NK-92 (cell line): ENCODE data around the gene AKR1A1.
A peak's percentile ranks its signal among the peaks of the same experiment; 100 is the strongest.
"Not testable (repeated sequence)": the region's sequence is repeated elsewhere in the genome, so short reads cannot be mapped to it uniquely, and the experiment has no call there.

ENCODE experiments used
- DNase-seq: peaks from one replicate; lab custom pipeline; 2025; ENCODE audit not compliant: unreplicated experiment; lab: John Stamatoyannopoulos, UW

The AKR1A1 gene

DNA sequence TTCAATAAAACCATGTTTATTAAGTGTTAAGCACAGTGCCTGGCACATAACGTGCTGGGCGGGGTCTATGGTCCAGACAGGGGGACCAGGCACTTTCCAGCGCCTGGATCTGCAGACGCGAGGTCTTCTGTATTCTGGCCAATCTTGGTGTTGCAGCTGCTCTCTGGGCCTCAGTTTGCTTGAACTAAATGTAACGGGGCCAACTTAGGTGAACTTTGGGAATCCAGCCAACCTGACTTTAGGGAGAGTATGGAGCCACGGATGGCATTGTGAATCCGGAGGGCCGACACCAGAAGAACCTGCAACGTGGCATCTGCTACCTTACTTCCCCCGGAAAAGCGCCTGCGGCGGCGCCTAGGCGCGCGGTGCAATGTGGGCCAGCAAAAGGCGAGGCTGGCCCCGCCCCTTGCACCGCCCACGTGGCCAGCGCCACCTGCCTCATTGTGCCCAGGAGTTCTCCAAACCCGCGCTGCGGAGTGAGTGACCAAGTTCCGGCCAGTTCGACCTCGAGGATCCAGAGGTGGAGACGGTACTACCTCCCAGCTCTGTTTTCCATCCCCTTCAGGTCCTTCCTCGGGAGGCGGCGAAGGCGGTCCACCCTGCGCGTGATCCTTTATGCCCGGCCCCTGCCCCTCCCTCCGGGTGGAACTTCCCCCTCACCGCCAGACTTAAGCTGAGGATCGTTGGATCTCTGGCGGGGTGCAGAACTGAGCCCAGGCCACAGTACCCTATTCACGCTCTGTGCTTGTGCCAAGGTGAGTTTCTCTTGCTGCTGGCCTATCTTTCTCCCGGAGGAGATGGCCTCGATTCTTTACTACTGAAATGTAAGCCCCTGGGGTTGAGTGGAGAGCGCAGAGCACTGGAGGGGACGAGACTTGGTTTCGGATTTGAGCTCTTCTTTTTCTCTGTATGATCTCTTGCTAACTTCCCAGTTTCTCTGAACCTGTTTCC, at the start of gene AKR1A1:
Gene AKR1A1 (plus strand): TSS at position 426 of the 951 bp plus-strand sequence. CDS start 10,969 bp downstream, outside the sequence.
- peak; percentile 23 for DNase-seq

DNA sequence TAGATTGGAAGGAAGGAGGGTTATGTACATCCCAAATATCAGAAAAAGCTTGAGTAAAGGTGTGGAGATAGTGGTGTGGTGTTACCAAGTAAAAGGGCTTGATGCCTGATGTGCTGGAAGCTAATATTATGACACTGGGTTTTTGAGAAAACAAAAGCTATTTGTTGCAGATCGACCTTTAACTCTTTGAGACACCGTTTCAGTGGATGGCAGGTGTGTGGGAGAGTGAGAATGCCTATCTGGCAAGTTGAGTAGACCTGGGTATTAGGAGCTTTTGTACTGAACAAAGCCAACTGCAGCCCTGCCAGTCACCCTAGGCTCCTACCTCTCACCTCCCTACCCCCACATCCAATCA, 49.1 kb upstream of the AKR1A1 start:
- no peak for DNase-seq

DNA sequence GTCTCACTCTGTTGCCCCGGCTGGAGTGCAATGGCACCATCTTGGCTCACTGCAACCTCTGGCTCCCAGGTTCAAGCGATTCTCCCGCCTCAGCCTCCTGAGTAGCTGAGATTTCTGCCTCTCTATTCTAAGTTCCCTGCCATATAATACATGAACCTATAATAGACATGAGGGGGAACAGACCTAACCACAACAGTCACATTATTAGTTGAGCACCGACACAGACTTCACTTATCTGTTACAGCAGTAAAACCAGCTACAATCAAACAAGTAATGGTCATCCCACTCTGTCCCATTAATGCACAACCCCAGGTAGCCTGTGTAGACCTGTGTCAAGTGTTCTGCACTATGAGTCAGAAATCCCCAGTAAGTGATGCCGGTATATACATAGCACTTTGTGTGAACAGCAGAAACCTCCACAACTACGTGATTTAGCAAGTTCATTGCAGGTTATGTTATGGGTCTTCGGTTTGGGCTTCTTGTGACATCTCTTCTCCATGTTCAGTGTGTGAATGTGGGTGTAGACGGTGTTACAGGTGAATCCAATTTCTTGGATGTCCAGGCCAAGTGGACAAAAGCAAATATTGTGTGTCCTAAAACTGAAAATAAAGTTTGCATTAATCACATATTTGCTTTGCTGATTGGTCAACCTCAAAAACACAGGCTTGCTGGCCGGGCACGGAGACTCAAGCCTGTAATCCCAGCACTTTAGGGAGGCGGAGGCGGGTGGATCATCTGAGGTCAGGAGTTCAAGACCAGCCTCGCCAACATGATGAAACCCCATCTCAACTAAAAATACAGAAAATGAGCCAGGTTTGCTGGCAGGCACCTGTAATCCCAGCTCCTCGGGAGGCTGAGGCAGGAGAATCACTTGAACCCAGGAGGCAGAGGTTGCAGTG, 46.9 kb upstream of the AKR1A1 start:
- no peak for DNase-seq

DNA sequence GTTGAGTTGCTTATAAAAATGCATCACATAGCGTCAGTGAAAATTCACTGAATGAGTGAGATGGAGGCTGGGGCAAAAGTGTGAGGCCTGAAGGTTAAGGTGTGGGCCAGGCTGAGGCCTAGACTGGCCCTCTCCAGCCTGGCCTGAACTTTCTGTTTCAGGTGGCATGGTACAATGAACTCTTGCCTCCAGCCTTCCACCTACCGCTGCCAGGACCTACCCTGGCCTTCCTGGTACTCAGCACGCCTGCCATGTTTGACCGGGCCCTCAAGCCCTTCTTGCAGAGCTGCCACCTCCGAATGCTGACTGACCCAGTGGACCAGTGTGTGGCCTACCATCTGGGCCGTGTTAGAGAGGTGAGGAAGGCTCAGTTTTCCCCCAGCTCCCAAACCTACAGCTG, 43.4 kb upstream of the AKR1A1 start:
- DNase-seq: no peak

DNA sequence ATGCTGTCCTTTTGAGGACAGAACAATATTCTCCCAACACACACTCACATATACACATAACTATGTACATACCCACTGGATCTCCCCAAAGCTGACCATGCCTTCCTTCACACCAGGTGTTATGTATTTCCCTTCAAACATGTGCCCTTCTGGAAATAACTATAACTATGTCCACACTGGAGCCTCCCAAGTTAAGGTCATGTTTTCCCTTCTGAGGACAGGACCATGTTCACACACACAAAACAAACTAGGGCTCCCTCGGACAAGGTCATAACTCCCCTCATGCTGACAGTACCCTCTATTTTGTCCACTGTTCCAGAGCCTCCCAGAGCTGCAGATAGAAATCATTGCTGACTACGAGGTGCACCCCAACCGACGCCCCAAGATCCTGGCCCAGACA, 42.7 kb upstream of the AKR1A1 start:
- DNase-seq: no peak

DNA sequence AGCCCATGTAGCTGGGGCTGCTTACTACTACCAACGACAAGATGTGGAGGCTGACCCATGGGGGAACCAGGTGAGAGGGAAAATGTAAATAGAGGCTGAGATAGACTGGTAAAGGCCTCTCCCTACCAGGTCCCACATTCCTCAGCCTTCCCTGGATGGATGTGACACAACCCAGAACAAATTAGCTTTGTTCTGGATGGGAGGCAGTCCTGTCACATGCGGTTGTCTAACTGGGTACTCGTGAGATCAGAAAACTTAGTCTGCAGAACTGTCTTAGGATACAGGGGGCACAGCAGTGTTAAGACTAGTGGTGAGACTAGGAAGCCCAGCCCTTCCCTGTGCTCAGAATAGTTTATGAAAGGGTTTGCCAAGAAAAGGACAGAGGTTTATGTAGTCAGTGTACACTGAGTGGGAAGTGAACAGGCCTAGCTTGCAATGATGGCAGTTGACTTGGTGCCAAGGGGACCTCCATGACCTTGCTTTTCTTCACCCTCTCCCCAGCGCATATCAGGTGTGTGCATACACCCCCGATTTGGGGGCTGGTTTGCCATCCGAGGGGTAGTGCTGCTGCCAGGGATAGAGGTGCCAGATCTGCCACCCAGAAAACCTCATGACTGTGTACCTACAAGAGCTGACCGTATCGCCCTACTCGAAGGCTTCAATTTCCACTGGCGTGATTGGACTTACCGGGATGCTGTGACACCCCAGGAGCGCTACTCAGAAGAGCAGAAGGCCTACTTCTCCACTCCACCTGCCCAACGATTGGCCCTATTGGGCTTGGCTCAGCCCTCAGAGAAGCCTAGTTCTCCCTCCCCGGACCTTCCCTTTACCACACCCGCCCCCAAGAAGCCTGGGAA, 42.1 kb upstream of the AKR1A1 start:
- no peak for DNase-seq

DNA sequence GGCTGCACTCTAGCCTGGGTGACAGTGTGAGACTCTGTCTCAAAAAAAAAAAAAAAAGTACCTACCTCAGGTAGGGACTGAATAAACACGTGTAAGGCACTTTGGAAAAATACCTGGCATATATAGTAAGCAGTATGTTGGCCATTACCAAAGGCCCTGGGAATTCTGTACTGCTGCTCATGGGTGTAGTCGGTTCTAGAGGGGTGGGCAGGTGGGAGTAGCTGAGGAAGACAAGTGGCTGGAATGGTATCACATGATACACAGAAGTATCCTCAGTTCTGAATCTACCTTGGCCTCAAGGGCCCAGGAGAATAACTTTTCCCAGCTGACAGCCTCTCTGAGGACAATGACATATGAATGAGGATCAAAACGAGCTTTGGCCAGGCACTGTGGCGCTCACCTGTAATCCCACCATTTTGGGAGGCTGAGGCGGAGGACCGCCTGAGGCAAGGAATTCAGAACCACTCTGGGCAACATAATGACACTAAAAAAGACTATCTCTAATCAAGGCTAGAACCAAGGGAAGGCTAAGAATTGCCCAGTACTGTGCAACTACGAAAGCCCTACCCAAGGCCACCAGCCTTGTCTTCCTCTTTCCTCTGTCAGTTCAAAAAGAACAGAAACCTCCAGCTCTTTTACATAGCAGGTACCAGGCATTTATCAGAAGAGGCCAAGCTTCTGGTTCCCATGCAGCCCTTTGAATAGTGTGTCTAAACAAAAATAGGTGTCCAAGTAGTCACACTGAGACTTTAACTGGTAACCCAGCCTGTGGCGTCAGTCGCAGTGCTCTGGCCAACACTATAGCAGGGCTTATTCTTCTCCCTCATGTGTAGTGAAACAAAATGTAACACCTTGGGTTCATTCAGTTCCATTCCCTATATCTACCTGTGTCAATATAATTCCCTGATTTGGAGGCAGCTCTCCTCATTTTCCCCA, 40.3 kb upstream of the AKR1A1 start:
- DNase-seq: no peak

DNA sequence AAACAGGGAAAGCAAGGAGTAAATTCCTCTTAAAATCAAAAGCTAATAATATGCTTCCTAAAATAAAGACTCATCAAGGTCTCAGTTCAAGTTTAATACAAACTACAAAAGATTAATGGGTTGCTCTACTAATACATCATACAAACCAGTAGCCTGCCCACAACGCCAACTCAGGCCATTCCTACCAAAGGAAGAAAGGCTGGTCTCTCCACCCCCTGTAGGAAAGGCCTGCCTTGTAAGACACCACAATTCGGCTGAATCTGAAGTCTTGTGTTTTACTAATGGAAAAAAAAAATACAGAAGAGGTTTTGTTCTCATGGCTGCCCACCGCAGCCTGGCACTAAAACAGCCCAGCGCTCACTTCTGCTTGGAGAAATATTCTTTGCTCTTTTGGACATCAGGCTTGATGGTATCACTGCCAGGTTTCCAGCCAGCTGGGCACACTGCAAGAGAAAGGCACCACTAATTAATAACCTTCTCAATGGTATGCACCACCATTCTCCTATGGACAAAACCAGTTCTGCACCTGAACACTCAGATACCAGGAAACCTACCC, 39.6 kb upstream of the AKR1A1 start:
- no peak for DNase-seq

DNA sequence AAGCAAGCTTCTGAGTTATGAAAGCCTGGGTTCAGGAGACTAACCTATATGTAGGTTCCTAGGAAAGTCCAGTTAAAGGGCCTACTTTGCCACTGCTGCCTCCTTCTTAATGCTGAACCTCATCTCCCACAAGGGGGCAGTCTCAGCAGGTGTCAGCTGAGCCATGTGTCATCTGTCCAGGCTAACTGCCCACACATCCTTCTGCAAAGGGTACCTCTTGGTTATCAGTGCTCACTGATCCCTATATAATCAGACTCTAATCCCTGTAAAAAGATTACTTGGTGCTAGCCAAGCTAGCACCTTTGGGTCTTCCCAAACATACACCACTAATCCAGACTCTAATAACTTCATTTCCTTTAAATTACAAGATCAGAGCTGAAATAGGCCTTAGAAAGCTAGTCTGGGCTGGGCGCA, 38.0 kb upstream of the AKR1A1 start:
- no peak for DNase-seq

DNA sequence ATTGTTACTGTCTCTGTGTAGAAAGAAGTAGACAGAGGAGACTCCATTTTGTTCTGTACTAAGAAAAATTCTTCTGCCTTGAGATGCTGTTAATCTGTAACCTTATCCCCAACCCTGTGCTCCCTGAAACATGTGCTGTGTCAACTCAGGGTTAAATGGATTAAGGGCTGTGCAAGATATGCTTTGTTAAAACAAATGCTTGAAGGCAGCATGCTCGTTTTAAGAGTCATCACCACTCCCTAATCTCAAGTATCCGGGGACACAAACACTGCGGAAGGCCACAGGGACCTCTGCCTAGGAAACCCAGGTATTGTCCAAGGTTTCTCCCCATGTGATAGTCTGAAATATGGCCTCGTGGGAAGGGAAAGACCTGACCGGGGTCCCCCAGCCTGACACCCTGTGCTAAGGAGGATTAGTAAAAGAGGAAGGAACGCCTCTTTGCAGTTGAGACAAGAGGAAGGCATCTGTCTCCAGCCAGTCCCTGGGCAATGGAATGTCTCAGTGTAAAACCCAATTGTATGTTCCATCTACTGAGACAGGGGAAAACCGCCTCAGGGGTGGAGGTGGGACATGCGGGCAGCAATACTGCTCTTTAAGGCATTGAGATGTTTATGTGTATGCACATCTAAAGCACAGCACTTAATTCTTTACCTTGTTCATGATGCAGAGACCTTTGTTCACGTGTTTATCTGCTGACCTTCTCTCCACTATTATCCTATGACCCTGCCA, 36.9 kb upstream of the AKR1A1 start:
- not testable (repeated sequence) for DNase-seq

DNA sequence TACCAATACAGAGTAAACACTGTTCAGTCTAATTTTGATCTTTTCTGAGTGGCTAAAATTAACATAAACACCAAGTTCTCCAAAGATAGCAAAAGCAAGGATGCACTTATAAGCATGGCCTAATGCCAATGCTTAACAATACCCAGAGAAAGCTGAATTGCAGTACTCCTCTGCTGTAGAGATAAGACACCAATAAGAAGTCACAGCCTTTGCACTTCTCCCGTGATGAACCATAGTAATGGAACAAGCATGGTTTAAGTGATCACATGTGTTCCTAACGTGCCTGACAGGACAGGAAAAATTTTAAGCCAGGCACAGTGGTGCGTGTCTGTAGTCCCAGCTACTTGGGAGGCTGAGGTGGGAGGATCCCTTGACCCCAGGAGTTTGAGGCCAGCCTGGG, 34.6 kb upstream of the AKR1A1 start:
- DNase-seq: no peak

DNA sequence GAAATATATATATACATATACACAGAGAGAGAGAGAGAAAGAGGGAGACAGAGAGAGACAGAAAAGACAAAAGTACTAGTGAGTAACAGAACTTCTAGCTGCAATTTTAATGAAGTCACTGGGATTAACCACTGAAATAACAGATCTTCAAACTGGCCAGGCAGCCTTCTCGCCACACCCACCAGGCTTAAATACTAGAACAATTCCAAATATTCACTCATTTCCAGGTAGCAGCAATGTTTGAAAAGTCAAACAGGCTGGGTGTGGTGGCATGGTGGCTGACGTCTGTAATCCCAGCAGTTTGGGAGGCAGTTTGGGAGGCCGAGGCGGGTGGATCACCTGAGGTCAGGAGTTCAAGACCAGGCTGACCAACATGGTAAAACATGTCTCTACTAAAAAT, 34.2 kb upstream of the AKR1A1 start:
- no peak for DNase-seq

DNA sequence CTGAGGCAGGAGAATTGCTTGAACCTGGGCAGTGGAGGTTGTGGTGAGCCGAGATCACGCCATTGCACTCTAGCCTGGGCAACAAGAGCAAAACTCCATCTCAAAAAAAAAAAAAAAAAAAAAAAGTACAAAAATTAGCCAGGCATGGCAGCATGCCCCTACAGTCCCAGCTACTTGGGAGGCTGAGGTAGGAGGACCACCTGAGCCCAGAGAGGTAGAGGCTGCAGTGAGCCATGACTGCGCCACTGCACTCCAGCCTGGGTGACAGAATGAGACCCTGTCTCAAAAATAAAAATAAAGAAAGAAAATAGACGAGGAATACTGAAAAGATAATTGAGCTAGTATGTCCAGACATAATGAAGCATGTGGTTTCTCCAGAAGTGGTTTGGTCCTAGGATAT, 32.3 kb upstream of the AKR1A1 start:
- not testable (repeated sequence) for DNase-seq

DNA sequence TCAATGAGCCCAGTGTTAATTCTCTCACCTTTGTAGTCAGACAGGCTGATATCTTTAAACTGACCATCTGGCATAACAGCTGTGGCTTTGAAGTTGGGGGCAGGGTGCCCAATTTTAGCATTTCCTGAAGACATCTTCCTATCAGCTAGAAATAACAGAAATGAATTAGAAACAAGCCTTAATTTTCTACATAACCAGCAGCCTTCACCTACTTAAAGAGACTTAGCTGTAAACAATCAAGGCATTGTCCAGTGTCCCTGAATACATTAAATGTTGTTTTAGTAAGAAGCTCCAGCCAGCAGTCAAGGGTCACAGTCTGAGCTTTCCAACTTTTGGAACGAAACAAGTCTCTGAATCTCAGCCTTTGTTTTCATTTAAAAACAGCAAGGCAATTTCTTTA, 31.7 kb upstream of the AKR1A1 start:
- DNase-seq: no peak

DNA sequence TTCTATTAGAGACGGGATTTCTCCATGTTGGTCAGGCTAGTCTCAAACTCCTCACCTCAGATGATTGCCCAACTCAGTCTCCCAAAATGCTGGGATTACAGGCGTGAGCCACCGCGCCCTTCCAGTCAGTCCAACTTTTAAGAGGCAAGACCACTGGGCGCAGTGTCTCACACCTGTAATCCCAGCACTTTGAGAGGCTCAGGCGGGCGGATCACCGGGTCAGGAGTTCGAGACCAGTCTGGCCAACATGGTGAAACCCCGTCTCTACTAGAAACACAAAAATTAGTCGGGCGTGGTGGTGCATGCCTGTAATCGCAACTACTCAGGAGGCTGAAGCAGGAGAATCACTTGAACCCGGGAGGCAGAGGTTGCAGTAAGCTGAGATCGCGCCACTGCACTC, 30.9 kb upstream of the AKR1A1 start:
- not testable (repeated sequence) for DNase-seq

DNA sequence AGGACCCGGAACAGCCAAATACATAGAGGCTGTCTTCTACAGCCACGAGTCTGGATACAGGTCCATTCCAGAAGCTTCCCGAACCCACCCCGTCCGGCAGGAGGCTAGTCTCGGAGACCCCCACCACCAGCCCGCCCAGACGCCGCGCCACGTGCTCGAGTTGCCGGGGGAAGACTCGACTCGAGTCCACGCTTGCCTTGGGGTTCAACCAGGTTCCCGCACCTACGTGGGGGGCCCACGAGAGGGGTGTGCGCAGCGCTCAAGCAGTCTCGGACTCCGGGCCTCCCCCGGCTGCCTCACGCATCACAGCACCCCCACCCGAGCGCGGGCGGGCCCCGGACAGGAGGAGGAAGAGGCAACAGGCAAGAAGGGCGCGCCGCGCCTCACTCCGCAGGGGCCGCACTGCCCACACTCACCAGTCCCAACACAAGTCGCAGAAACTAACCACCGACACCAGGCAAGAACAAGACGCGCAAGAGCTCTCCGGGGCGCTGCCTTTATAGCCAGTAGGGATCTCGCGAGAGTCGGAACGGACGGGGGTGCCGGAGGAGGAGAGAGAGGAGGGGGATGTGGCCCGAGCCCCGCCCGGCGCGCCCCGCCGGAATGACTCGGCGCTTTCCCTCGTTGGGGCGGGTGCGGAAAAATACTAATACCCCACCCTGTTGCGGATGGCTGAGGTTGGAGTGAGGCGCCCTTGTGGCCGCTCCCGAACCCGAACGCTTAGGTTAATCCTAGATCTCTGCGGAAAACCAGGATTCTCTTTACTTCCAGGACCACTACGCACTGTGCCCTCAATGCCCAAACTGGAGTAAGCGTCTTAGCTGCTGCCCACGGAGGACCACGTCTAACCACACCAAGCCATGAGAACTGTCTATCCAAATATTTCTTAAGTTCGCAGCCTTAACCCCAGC, 29.0 kb upstream of the AKR1A1 start, which contains the start of gene PRDX1:
Gene PRDX1 (minus strand): TSS at position 472 of the 911 bp plus-strand sequence. CDS start 2,841 bp downstream, outside the sequence.
- DNase-seq: no peak

DNA sequence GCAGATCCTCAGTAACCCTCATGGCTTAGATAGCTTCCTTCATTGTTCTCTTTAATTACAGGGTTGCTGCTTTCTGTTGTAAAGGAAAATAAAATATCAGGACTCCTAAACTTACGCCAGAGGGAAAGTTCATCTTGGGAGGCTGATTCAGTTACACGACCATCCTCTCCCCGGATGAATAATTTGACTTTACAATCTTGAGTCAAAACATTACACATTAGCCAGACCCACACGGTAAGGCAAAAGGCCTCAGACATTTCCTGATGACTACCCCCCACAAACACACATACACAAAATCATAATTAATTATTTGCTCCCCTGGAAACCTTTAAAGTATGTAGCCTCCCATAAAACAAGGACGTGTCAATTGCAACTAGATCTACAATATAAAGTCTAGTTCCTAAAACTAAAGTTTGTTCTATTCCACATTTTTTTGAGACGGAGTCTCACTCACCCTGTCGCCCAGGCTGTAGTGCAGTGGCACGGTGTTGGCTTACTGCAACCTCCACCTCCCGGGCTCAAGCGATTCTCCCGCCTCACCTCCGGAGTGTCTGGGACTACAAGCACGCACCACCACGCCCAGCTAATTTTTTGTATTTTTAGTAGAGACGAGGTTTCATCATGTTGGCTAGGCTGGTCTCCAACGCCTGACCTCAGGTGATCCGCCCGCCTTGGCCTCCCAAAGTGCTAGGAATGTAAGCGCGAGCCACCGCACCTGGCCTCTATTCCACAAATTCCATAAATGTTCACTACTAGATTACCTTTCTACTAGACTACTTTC, 28.1 kb upstream of the AKR1A1 start:
- no peak for DNase-seq
